CD4-positive, alpha-beta T cell treated with Interleukin-17A for 4 hours (primary cell): ENCODE measurements around the gene SUN3.

Experiments used
- DNase-seq: peaks from one replicate; pipeline ENCODE4 v3.0.0-alpha.2; 2020; ENCODE audit warnings: mixed read lengths

The SUN3 gene

DNA sequence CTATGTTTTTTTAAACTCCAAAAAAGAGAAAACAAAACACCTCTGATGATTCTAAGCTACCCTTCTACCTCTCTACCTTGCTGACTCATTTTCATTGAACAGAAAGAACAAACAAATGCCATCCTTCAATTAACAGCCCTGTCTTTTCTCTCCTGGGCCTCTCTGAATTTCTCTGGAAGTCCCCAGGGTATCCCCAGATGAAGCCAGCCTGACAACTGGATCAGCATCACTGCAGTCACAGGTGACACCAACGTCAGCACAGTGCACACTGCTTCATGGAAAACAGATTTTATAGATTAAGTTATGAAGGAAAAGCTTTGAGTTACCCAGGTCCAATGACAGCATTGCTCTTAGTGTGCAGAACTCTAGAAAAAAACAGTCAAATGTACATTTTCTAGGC, 55.2 kb downstream of the SUN3 start:
- no peak for DNase-seq

DNA sequence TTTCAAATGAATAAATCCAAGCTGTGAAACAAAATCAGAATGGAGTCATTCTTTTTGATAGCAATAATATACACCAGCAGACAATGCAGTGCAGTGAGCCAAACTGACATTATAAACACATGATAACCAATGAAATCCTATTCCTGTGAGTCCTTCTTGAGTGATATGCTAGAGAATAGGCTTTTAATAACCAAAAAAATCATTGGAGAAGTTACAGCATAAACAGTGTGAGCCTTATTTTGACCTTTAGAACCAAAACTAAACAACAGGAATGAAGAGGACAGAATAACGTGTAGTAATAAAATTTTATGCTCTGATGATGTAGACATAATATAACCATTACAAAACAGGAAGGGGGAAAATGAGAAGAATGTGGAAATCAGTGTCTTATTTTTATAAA, 58.1 kb downstream of the SUN3 start:
- no peak for DNase-seq

DNA sequence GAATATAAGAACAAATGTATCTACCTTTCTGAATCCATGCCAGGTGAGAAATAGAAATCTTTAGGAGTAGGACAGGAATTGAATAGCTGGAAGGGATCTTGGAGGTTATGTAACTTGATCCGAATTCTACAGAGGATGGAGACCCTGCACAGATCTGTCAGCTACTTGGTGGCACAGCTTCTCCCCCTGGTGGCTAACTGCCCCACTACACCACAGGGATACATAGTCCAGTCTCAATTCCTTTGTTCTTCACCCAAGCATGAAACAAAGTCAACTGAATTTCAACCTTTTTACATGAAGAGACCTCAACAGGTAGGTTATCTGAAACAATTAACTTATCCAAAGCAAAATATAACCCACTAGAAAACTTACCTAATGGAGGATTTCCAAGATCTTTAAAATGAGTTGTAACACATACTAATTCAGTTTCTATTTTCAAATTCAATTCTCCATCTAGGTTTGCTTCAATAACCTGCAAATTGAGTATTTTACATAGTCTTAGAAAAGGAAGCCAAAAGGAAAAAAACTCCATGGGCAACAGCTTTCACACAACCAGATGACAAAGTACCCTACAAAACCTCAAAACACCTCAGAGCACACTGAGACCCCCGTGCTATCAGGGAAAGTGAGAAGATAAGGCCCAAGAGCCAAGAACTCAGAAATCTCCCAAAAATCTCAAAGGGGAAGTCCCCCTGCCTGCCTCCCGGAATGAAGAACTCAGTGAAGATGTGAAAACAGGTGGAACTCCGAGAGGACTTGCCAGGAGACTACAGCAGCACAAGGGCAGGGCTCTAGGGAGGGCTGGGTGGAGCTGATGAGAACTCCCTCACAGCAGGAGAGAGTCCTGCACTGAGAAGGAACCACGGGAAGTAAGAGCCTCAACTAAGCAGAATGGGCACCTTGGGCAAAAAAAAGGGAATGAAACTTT, 59.8 kb downstream of the SUN3 start:
- DNase-seq: peak; percentile 63

DNA sequence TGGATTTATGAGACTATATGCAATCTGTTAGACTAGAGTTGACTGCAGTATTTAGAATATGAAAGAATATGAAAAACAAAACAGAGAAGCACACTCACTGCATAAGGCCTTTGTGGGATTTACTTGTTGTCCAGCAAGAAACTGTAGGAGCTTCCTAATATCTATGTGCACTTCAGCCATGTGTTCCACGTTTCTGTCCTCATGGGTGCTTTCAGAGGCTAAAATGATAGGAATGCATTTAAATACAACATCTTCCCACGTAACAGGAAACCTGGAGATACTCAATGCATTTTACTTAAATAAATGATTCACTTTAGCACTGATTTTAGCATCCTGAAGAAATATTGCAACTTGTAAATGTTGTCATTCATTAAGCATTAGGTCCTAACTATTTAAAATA, 61.2 kb downstream of the SUN3 start:
- DNase-seq: no peak

DNA sequence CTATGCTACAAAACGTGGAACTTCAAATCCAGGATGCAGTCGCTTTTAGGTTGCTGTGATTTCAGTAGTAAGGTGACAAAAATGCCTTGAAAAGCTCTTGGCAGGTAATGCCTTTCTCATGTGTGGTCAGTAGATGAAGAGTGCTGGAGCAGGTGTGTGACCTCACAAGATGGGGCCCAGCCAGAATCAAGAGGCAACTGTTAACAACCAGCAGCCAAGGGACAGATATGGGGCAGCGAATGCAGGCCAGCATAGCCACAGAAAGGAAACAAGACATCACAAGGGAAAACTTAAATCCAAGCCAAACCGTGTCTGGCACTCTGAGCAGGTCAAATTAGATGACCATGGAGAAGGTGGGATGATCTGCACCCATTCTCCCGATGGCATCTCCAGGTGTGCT, 61.8 kb downstream of the SUN3 start:
- no peak for DNase-seq

DNA sequence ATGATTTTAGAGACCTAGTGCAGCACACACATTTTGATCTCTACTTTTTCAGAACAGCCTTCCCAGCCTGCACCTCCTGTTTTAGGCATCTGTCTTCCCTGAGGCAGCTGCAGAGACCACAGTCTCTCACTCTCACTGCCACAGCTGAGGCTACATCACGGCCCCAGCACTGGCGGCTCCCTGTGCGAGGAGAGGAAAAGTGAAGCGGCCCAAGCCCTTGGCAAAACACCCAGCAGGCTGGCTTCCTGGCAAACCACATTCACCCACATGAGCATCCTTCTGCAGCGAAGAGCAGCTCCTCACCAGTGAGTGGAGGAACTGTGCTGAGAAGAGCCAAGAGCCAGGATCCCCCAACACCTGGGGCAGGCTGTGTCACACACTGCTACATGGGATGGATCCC, 63.5 kb downstream of the SUN3 start:
- no peak for DNase-seq

DNA sequence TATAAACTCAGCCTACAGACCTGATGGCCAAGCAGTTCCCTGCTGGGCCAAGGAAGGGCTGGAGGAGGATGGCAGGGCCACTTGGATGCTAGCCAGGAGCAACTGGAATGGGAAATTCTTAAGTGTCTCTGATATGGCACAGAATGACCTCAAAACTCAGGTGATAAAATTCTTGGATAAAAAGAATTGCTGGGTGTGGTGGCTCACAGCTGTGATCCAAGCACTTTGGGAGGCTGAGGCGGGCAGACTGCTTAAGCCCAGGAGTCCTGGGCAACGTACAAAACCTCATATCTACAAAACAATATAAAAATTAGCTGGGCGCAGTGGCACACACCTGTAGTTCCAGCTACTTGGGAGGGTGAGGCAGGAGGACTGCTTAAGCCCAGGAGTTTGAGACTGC, 66.6 kb downstream of the SUN3 start:
- DNase-seq: no peak

DNA sequence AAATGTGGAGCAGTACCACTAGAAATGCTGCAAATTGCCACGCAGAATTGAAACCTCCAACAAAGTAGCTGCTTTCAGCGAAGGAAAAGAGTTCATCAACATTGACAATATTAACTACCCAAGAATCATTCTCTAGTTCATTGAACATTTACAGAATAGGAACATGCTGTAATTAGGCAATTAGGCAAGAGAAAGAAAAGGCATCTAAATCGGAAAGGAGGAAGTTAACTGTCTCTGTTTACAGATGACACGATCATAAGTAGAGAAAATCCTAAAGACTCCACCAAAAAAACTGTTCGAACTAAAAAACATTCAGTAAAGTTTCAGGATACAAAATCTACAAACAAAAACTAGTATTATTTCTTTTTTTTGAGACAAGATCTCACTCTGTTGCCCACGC, 71.8 kb downstream of the SUN3 start:
- no peak for DNase-seq

DNA sequence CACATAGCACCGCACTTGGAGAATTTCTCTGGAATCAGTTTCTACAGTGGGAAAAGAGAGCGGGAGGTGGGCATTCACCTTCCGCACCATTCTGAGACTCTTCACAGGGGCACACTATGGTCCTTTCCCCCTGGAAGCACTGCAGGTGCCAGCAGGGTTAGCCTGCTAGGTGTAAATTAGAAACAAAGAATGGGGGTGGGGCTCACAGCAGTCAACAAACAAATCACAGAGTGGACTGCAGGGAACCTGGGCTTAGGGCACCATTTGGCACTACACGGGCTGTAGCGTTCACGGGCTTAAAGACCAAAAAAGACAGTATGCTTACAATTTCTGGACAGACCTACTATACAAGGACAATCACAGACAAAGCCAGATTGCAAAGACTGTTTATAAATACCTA, 72.7 kb downstream of the SUN3 start:
- no peak for DNase-seq

DNA sequence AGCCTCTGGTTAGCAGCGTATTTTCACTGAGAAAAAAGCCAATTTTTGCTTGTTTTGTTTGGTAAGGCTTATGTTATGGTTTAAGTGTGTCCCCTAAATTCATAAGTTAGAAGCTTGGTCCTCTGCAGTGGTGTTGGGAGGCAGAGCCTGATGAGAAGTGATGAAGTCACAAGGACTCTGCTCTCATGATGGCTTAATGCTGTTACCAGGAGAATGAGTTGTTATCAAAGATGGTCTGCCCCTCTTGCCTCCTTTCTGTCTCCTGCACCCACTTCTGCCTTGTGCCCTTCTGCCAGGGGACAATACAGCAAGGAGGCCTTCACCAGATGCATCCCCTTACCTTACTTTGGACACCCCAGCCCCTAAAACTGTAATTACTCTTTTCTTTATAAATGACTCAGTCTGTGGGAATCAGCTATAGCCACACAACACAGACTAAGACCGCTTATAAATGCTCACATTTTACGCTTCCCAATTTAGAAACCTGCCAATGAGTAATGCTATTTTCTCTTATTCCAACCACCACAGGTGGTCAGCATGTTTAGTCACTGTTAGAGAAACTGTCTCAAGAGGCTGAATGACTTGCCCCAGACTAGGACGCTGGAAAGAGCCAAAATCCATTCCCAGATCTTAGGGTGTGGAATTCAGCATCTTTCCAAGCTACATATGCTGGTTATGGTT, 74.5 kb downstream of the SUN3 start:
- DNase-seq: no peak

DNA sequence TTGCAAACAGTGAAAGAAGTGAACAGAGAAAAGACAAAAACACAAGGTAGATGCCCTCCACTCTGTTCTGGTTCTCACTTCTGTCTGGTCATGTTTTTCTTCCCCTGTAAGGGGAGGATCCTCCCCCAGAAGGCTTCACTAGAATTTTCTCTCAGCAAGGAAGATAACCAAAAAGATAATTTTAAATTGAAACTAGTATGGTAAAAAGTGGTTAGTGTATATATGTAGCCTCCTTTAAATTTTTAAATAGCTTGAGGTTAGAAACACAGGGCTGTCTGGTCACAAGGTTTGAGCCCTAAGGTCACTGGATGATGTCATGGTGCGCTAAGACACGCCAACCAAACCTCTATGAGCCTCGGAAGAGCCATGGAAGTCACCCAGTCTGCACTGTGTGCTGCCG, 75.1 kb downstream of the SUN3 start:
- no peak for DNase-seq

DNA sequence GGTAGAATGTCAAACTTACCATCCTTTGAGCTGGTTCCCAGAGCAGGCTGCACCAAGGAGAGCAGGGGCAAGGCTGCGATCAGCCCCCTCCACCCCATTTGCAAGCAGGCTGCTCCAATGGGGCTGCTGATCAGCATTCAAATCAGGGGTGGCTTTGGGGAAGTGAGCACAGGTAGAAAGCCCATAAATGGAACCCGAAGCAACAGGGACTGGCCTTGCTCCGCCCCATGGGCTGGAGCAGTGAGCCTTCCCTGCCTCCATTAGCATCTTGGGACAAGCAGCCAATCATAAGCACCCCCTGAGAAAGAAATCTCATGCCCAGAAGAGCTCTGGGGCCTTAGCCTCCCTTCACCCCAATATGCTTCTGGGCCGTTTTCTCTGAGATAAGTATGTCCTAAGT, 76.7 kb downstream of the SUN3 start:
- no peak for DNase-seq

DNA sequence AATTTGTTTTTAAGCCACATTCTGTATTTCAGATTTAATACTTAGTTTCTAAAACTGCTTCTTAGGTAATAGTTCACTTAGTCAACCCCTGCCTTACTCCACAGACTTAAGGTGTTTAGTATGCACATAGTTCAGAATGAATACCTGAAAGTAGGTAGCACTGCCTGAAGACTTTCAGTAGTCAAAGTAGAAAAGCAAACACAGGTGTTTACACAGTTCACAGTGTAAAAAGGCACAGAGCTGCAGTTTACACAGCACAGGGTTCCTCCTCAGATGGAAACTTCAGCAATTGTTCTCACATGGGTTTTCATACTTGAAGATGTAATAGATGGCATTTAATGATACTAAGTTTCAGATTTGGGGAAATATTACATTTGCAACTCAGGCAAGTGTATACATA, 77.5 kb downstream of the SUN3 start:
- DNase-seq: no peak

DNA sequence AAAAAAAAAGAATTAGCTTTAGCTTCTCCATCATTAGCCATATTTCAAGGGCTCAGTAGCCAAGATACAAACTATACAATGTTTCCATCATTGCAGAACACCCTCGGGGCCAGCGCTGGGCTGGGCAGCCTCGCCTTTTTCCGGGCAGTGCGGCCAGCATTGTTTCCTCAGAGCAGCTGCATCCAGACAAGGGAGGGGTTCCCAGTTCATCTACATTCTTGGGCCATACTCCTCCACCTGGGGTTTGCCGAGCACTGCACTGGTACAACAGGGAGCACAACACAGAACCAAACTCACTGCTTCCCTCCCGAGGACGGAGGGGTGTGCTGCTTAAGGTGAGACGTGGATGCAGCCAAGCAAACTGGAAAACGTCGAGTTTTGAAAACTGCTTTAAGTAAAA, 78.2 kb downstream of the SUN3 start:
- no peak for DNase-seq

DNA sequence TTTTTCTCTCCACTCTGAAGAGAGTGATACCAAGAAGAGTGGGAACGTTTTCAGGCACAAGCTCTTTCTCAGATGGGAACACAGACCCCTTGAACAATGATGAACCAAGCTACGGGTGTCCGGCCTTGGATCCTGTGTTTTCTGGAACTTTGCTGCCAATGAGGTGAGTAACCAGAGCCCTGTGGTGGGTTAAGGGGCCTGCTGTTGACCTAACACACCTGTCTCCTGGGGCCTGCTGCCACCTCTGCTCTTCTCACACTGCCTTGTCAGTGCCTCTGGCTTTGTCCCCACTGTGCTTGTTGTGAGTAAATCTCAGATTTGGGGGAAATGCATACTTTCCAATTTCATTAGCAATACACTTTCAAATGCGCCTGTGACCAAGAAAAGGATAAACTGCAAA, 79.2 kb downstream of the SUN3 start:
- DNase-seq: no peak

DNA sequence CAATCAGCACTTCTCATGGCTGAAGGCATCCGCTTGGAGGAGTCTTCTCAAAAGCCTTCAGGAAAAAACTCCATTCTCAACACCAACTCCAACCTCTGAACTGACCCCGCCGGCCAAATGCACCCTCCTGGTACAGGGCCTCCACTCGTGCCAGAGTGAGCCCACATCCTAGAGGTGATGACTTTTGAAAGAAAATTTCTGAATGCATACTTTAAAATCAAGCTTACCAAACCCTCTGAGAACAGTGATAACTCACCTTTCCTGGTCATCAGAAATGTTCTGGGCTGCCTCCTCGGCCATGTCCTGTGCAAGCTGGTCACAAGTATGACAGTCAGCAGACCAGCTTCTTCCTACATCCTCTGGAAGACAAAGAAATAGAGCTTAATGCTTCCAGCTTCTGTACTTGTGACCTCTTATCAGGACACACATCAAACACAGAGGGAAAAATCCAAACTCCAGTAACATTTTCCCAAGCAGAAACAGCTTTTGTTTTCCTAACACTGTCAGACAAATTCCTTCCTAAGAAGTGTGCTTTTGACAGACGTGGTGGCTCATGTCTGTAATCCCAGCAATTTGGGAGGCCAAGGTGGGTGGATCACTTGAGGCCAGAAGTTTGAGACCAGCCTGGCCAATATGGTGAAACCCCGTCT, 80.6 kb downstream of the SUN3 start, which contains the start of gene PKD1L1:
TSS of gene PKD1L1 (minus strand) at position 326 of the 650 bp plus-strand sequence. CDS start at position 300, 26 bp downstream.
- no peak for DNase-seq

DNA sequence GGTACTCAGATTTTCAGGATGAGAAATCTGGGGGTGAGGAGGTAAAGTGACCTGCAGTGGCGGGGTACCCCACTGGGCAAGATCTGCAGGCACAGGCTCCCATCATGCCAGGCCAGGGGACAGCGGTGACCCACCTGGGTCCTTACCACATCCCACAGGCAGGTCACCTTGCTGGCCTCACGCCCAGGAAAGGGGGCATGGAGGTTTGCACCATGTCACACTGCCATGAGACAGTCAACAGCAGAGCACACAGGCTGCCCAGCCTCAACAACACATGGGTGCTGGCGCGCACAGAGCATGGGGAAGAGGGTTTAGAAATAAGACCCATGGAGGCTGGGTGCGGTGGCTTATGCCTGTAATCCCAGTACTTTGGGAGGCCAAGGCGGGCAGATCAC, 81.6 kb downstream of the SUN3 start:
- no peak for DNase-seq

DNA sequence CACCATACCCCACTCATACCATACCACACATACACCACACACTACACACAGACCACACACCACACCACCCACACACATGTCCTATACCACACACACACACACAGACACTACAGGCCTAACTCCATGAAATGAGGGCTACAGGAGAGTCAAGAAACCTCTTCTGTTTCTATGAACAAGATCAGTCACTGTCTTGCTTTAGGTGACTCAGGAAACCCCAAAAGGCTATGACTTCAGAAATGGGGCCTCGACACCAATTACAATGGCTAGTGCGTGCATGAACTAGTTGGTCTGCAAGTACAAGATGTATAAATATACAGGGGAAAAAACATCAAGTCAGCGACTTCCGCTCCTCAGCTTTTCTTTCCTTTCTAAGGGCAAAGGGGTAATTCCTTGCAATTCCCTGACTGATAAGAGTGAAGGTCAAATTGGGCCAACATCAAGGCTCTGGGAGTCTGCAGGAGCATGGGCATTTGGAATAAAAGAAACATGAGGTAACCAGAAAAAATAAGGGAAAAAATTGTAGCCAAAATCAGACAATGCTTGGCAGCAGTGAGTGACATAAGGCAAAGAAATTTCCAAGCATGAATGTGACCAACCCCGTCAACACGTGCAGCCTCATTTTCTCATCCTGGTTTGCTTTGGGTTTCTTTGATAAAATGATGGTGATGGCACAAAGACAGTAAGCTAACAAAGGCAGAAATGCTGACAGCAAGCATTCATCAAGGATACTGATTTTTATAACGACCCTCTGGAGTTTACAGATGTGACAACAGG, 82.1 kb downstream of the SUN3 start:
- DNase-seq: no peak

DNA sequence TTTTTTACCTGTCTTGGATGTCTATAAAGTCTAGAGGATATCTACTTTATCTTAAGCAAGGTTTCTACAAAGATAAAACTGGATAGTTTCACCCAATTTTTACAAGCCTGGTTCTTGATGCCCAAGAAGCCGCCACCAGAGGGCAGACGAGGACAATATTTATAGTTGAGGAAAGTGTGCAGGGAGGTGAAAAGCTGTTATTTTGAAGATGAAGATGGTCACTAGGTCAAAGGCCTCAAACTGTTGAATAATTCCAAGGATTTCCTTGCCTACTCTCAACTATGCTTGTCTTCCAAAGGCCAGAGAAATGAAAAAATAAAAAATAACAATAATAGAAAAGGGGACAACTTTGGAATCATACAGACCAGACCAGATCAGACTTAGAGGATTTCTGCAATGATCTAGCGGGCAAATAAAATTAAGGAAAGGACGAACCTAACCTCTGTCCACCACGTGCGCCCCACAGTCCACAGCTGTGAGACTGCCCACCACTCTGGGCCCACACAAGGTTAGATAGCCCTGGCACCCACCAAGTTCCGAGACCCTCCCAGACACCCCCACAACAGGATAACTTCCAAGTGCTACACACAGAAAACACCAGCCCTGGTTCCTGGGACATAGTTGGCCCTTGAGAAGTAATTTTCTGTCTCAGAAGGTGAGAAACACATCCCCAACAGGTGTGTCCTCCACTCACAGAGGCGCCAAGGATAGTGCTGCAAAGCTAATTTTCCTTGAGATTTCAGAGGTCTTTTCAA, 83.5 kb downstream of the SUN3 start:
- DNase-seq: peak; percentile 84

DNA sequence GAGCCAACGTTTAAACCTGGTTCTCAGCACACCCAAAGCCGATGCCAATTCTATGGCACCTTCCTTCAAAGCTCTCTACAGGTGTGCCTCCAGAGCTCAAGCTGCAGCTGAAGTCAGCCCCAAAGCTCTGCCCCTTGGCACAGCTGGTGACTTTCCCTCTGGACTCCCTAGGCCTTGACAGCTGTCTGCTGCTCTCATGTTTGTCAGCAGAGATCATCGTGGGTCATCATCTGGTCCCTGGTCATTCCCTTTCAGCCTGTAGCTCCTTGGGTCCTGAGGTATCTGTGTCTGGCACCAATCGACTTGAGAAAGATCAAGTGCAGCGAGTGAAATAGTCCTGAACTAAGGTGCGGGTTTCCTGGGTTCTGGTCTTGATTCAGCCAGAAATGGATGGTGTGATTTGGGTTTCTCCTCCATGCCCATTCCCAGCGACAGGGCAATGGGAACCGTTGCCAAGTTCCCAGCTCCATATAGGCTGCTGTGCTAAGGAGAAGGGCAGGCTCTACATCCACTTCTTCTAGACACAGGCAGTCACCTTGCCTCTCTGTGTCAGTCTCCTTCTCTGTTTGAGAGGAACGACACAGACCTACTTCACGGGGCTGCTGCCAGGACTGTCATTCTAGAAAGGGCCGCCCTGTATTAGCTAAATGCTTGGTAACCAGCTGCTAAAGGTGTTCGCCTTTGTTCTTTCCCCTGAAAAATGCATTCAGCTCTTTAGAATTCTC, 84.2 kb downstream of the SUN3 start:
- no peak for DNase-seq

DNA sequence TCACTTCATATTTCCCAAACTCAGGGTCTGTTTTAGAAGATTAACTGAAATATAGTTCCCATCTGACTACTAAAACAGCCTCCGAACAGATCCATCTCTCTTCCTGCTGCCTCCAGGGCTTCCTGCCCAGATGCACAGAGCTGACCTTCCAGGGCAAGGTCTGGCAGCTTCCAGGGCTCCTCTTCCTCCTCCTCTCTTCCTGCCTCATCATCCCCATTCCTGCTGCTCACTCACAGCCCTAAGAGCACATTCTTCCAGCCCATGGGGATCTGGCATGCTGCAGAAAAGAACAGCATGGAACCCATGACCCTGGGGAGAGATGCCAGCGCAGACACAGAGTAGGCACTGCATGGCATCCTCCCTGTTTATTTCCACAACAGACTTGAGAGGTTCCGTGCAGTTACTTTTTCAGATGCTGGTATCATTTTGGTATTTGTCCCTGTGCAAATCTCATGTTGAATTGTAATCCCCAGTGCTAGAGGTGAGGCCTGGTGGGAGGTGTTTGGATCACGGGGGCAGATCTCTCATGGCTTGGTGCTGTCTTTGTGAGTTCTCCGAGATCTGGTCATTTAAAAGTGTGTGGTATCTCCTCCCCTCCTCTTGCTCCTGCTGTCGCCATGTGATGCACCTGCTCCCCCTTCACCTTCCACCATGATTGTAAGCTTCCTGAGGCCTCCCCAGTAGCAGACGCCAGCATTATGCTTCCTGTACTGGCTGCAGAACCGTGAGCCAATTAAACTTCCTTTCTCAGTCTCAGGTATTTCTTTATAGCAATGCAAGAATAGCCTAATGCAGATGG, 85.0 kb downstream of the SUN3 start:
- DNase-seq: no peak
